GM23338 (cell line): ENCODE data around the gene RAB15. TPM values are rescaled to one million over a fixed set of nuclear protein-coding genes. Genes with fewer than 3 reads are reported as not detected.

ENCODE experiments used
- ATAC-seq: fragments of 200-7000 bp; cut with Tn5 transposase; 3 replicates; pipeline ENCODE4 v1.9.1; 2020
- DNase-seq: peaks from one replicate; pipeline ENCODE4 v3.0.0-alpha.2; 2015; ENCODE audit warnings: low spot score
- H2AFZ ChIP-seq: fragments of 200-600 bp; sonication (generic); 2 replicates; pipeline ENCODE4 v1.8.0; 2016; ENCODE audit warnings: antibody characterized with exemption, mild to moderate bottlenecking, moderate library complexity
- H3F3A ChIP-seq: fragments of 200-600 bp; sonication (generic); replicated peaks from 2 replicates; pipeline ENCODE4 v1.8.0; 2017; ENCODE audit warnings: antibody characterized with exemption, mixed run types, low read depth
- H3K27ac ChIP-seq: fragments of 200-600 bp; sonication (generic); 2 replicates; pipeline ENCODE4 v1.6.1; 2016; ENCODE audit warnings: low read depth
- H3K27me3 ChIP-seq: fragments of 200-600 bp; sonication (generic); 2 replicates; pipeline ENCODE4 v1.8.0; 2016; ENCODE audit warnings: mild to moderate bottlenecking, mixed run types, moderate library complexity; ENCODE audit not compliant: insufficient read depth
- H3K36me3 ChIP-seq: fragments of 200-600 bp; sonication (generic); 2 replicates; pipeline ENCODE4 v1.8.0; 2016; ENCODE audit warnings: mild to moderate bottlenecking; ENCODE audit not compliant: insufficient read depth
- H3K4me1 ChIP-seq: fragments of 200-600 bp; sonication (generic); 2 replicates; pipeline ENCODE4 v1.8.0; 2016; ENCODE audit warnings: mild to moderate bottlenecking, moderate library complexity; ENCODE audit not compliant: insufficient read depth
- H3K4me2 ChIP-seq: fragments of 200-600 bp; sonication (generic); 2 replicates; pipeline ENCODE4 v1.7.1; 2017; ENCODE audit warnings: mixed run types
- H3K4me3 ChIP-seq: fragments of 200-600 bp; sonication (generic); 2 replicates; pipeline ENCODE4 v1.6.1; 2016; ENCODE audit warnings: mixed run types
- H3K79me2 ChIP-seq: fragments of 200-600 bp; sonication (generic); replicated peaks from 2 replicates; pipeline ENCODE4 v1.8.0; 2017; ENCODE audit warnings: mild to moderate bottlenecking; ENCODE audit not compliant: insufficient read depth
- H3K9me2 ChIP-seq: fragments of 200-600 bp; sonication (generic); 2 replicates; pipeline ENCODE4 v1.8.0; 2017; ENCODE audit not compliant: insufficient read depth
- H4K20me1 ChIP-seq: fragments of 200-600 bp; sonication (generic); replicated peaks from 2 replicates; pipeline ENCODE4 v1.8.0; 2017; ENCODE audit warnings: mild to moderate bottlenecking; ENCODE audit not compliant: insufficient read depth
- H3K27ac Mint-ChIP-seq: 2 replicates; pipeline ENCODE4 v1.8.0; 2020; ENCODE audit warnings: inconsistent platforms, mild to moderate bottlenecking, moderate library complexity, mixed read lengths
- H3K27me3 Mint-ChIP-seq: 3 replicates; pipeline ENCODE4 v1.8.0; 2022; ENCODE audit warnings: low read depth, mild to moderate bottlenecking, moderate library complexity, mixed read lengths, inconsistent platforms; ENCODE audit not compliant: insufficient read depth, poor library complexity
- H3K36me3 Mint-ChIP-seq: 3 replicates; pipeline ENCODE4 v1.8.0; 2021; ENCODE audit warnings: low read depth, mild to moderate bottlenecking, inconsistent platforms, moderate library complexity, mixed read lengths
- H3K4me1 Mint-ChIP-seq: 3 replicates; pipeline ENCODE4 v1.8.0; 2020; ENCODE audit warnings: mild to moderate bottlenecking, inconsistent platforms, mixed read lengths
- H3K4me3 Mint-ChIP-seq: 3 replicates; pipeline ENCODE4 v1.8.0; 2021; ENCODE audit warnings: moderate library complexity, mild to moderate bottlenecking, inconsistent platforms, mixed read lengths
- H3K9me3 Mint-ChIP-seq: 3 replicates; pipeline ENCODE4 v1.8.0; 2020; ENCODE audit warnings: moderate library complexity, mild to moderate bottlenecking, inconsistent platforms, mixed read lengths
- CREB1 ChIP-seq: fragments of 250-450 bp; sonication (Bioruptor Pico); IDR thresholded peaks from 2 replicates; pipeline ENCODE4 v1.5.0; 2020; ENCODE audit warnings: low read depth, mild to moderate bottlenecking, moderate library complexity
- EZH2 ChIP-seq: fragments of 200-600 bp; sonication (generic); IDR thresholded peaks from one replicate; pipeline ENCODE4 v1.8.0; 2017; ENCODE audit warnings: antibody characterized with exemption, mild to moderate bottlenecking, low read depth; ENCODE audit not compliant: unreplicated experiment
- EZH2phosphoT487 ChIP-seq: fragments of 200-600 bp; sonication (generic); IDR thresholded peaks from one replicate; pipeline ENCODE4 v1.8.1; 2018; ENCODE audit warnings: antibody characterized with exemption; ENCODE audit not compliant: unreplicated experiment
- NANOG ChIP-seq: IDR thresholded peaks from 2 replicates; pipeline ENCODE4 v1.6.1; 2016; ENCODE audit warnings: antibody characterized with exemption, borderline replicate concordance
- STAT1 ChIP-seq: IDR thresholded peaks from one replicate; pipeline ENCODE4 v1.6.1; 2016; ENCODE audit warnings: antibody characterized with exemption; ENCODE audit not compliant: unreplicated experiment
- ZNF114 ChIP-seq: fragments of 250-450 bp; sonication (Bioruptor Pico); IDR thresholded peaks from 2 replicates; pipeline ENCODE4 v1.5.0; 2020; ENCODE audit warnings: mild to moderate bottlenecking, moderate library complexity
- ZNF331 ChIP-seq: fragments of 250-450 bp; sonication (Bioruptor Pico); IDR thresholded peaks from 2 replicates; pipeline ENCODE4 v1.5.0; 2020; ENCODE audit warnings: low read depth, mild to moderate bottlenecking, moderate library complexity
- polyA plus RNA-seq: library from polyadenylated mRNA; unstranded; fragments of >200 nt; fragmentation: Nextera tagmentation; extraction: Ambion mirVana; gene quantifications from 2 replicates; pipeline ENCODE4 v1.2.1, GENCODE V29; 2016
- total RNA-seq: library from RNA; depleted of rRNA; stranded (reverse); fragments of >200 nt; shearing (Covaris generic); gene quantifications from 2 replicates; pipeline ENCODE4 v1.2.3, GENCODE V29; 2014
- TF ChIP-seq, protein P1 (sequence below): fragments of 250-450 bp; sonication (Bioruptor Pico); IDR thresholded peaks from 2 replicates; pipeline ENCODE4 v1.5.0; 2020; ENCODE audit warnings: mild to moderate bottlenecking, moderate library complexity
- TF ChIP-seq, protein P2 (sequence below), 2 experiments: fragments of 200-600 bp in 1 of 2; sonication (generic) in 1 of 2; conservative IDR thresholded peaks; 2 replicates each; pipeline versions ENCODE4 v1.5.1 to v1.6.1; 2016 to 2017; ENCODE audit warnings: antibody characterized with exemption in 2 of 2, low read depth in 2 of 2, mild to moderate bottlenecking in 2 of 2, moderate library complexity in 1 of 2
- TF ChIP-seq, protein P3 (sequence below): IDR thresholded peaks from one replicate; pipeline ENCODE4 v1.6.1; 2018; ENCODE audit warnings: antibody characterized with exemption; ENCODE audit not compliant: unreplicated experiment

RAB15 gene
- total and polyA plus RNA-seq, 2 experiments from 2014 or later = 17.4 to 43.3 TPM

DNA sequence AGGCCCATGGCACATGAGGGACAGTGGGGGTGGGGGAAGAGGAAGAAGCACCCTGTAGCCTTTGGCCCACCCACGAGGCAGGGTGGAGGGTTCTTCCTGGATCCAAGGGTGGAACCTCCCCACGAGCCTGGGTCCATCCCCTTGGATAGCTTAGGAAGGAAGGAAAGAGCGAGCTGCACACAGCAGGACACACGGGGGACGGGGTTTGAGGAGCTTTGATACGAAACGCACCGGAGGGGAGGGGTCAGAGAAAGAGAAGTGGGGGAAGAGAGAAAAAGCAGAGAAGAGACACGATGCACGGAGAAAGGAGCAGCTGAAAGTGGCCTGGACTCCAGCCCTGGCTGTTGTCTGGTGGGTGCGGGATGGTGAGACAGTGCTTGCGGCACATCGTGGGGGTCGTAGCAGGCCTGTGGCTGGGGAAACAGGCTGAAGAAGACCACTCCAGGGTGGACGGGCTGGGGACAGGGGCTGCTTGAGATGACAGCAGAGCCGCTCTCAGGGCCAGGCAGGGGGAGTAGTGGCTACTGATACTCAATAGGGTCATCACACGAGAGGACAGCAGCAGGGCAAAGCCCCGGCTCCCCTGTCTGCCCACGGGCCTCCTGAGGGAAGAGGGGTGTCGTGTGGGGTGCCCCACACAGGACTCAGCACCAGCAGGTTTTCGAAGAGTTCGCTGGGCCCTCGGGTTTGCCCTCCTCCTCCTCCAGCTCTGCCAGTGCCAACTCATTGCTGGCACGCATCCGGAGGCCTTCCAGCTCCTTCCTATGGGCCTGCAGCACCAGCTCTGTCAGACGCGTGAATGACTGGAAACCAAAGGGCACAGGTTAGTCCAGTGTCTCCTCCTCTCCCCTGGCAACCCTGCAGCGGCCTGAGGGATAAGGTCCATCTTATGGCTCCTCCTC, 24.2 kb downstream of the RAB15 start:
- peaks cover 19% of the 10 kb centered on the region for H3K4me1 Mint-ChIP-seq
- H3K27me3 Mint-ChIP-seq = peaks cover 2% of the 10 kb centered on the region
- H3K36me3 Mint-ChIP-seq = peaks cover 30% of the 10 kb centered on the region
- Histone ChIP-seq H3K4me3 (no peak overlapping the region), H3K4me2 (no peak overlapping the region), H3K79me2 (no peaks in the 10 kb centered on the region), H3K36me3 (peaks cover 5% of the 10 kb centered on the region; the same call in 1 of the 2 replicates), H3F3A (no peaks in the 10 kb centered on the region), H2AFZ (no peak overlapping the region), H3K4me1 (peaks cover 13% of the 10 kb centered on the region), H4K20me1 (no peaks in the 10 kb centered on the region), H3K9me2 (no peaks in the 10 kb centered on the region), H3K27me3 (no peaks in the 10 kb centered on the region), H3K27ac (no peak overlapping the region)
- TF ChIP-seq EZH2 = no peak
- TF ChIP-seq CREB1 = no peak
- no peak for TF ChIP-seq STAT1
- TF ChIP-seq, protein P1, sequence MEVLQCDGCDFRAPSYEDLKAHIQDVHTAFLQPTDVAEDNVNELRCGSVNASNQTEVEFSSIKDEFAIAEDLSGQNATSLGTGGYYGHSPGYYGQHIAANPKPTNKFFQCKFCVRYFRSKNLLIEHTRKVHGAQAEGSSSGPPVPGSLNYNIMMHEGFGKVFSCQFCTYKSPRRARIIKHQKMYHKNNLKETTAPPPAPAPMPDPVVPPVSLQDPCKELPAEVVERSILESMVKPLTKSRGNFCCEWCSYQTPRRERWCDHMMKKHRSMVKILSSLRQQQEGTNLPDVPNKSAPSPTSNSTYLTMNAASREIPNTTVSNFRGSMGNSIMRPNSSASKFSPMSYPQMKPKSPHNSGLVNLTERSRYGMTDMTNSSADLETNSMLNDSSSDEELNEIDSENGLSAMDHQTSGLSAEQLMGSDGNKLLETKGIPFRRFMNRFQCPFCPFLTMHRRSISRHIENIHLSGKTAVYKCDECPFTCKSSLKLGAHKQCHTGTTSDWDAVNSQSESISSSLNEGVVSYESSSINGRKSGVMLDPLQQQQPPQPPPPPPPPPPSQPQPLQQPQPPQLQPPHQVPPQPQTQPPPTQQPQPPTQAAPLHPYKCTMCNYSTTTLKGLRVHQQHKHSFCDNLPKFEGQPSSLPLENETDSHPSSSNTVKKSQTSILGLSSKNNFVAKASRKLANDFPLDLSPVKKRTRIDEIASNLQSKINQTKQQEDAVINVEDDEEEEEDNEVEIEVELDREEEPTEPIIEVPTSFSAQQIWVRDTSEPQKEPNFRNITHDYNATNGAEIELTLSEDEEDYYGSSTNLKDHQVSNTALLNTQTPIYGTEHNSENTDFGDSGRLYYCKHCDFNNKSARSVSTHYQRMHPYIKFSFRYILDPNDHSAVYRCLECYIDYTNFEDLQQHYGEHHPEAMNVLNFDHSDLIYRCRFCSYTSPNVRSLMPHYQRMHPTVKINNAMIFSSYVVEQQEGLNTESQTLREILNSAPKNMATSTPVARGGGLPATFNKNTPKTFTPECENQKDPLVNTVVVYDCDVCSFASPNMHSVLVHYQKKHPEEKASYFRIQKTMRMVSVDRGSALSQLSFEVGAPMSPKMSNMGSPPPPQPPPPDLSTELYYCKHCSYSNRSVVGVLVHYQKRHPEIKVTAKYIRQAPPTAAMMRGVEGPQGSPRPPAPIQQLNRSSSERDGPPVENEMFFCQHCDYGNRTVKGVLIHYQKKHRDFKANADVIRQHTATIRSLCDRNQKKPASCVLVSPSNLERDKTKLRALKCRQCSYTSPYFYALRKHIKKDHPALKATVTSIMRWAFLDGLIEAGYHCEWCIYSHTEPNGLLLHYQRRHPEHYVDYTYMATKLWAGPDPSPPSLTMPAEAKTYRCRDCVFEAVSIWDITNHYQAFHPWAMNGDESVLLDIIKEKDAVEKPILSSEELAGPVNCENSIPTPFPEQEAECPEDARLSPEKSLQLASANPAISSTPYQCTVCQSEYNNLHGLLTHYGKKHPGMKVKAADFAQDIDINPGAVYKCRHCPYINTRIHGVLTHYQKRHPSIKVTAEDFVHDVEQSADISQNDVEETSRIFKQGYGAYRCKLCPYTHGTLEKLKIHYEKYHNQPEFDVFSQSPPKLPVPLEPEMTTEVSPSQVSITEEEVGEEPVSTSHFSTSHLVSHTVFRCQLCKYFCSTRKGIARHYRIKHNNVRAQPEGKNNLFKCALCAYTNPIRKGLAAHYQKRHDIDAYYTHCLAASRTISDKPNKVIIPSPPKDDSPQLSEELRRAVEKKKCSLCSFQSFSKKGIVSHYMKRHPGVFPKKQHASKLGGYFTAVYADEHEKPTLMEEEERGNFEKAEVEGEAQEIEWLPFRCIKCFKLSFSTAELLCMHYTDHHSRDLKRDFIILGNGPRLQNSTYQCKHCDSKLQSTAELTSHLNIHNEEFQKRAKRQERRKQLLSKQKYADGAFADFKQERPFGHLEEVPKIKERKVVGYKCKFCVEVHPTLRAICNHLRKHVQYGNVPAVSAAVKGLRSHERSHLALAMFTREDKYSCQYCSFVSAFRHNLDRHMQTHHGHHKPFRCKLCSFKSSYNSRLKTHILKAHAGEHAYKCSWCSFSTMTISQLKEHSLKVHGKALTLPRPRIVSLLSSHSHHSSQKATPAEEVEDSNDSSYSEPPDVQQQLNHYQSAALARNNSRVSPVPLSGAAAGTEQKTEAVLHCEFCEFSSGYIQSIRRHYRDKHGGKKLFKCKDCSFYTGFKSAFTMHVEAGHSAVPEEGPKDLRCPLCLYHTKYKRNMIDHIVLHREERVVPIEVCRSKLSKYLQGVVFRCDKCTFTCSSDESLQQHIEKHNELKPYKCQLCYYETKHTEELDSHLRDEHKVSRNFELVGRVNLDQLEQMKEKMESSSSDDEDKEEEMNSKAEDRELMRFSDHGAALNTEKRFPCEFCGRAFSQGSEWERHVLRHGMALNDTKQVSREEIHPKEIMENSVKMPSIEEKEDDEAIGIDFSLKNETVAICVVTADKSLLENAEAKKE (CRISPR knock-in tag) = no peak
- no peak for TF ChIP-seq NANOG
- TF ChIP-seq, protein P2, sequence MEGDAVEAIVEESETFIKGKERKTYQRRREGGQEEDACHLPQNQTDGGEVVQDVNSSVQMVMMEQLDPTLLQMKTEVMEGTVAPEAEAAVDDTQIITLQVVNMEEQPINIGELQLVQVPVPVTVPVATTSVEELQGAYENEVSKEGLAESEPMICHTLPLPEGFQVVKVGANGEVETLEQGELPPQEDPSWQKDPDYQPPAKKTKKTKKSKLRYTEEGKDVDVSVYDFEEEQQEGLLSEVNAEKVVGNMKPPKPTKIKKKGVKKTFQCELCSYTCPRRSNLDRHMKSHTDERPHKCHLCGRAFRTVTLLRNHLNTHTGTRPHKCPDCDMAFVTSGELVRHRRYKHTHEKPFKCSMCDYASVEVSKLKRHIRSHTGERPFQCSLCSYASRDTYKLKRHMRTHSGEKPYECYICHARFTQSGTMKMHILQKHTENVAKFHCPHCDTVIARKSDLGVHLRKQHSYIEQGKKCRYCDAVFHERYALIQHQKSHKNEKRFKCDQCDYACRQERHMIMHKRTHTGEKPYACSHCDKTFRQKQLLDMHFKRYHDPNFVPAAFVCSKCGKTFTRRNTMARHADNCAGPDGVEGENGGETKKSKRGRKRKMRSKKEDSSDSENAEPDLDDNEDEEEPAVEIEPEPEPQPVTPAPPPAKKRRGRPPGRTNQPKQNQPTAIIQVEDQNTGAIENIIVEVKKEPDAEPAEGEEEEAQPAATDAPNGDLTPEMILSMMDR (conservative IDR thresholded peaks at IDR 0.05; ENCODE audit: low read depth in 2 of 2) = no peak
- TF ChIP-seq ZNF331 (CRISPR knock-in tag) = no peak
- TF ChIP-seq EZH2phosphoT487 = no peak
- TF ChIP-seq, protein P3, sequence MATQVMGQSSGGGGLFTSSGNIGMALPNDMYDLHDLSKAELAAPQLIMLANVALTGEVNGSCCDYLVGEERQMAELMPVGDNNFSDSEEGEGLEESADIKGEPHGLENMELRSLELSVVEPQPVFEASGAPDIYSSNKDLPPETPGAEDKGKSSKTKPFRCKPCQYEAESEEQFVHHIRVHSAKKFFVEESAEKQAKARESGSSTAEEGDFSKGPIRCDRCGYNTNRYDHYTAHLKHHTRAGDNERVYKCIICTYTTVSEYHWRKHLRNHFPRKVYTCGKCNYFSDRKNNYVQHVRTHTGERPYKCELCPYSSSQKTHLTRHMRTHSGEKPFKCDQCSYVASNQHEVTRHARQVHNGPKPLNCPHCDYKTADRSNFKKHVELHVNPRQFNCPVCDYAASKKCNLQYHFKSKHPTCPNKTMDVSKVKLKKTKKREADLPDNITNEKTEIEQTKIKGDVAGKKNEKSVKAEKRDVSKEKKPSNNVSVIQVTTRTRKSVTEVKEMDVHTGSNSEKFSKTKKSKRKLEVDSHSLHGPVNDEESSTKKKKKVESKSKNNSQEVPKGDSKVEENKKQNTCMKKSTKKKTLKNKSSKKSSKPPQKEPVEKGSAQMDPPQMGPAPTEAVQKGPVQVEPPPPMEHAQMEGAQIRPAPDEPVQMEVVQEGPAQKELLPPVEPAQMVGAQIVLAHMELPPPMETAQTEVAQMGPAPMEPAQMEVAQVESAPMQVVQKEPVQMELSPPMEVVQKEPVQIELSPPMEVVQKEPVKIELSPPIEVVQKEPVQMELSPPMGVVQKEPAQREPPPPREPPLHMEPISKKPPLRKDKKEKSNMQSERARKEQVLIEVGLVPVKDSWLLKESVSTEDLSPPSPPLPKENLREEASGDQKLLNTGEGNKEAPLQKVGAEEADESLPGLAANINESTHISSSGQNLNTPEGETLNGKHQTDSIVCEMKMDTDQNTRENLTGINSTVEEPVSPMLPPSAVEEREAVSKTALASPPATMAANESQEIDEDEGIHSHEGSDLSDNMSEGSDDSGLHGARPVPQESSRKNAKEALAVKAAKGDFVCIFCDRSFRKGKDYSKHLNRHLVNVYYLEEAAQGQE = no peak
- TF ChIP-seq ZNF114 (CRISPR knock-in tag) = no peak
- no peaks in the 10 kb centered on the region for H3K9me3 Mint-ChIP-seq
- DNase-seq (no peak), ATAC-seq (no peak)
- H3K4me3 Mint-ChIP-seq = no peak overlapping the region
- H3K27ac Mint-ChIP-seq = peak overlapping the region; percentile 26; the same call in 1 of the 2 replicates
